ENCODE data around the gene SDCCAG8.

GRCh38 chr1:243496187-243496646, 240.4 kb downstream of the SDCCAG8 start:
- TF ChIP-seq POLR2A (IDR thresholded peaks at IDR 0.05) (no peak), CTCF (IDR thresholded peaks at IDR 0.05) (no peak)

All from esophagus squamous epithelium (tissue), 4 donors.